Hepatocyte (in vitro differentiated cells): ENCODE data around the gene RPTOR. TPM values are rescaled to one million over a fixed set of nuclear protein-coding genes. Genes with fewer than 3 reads are reported as not detected.
A peak's percentile ranks its signal among the peaks of the same experiment; 100 is the strongest.

ENCODE experiments used
- DNase-seq: peaks from one replicate; pipeline ENCODE4 v3.0.0-alpha.2; 2016; ENCODE audit warnings: low spot score
- H2AFZ ChIP-seq: fragments of 200-600 bp; sonication (generic); 2 replicates; pipeline ENCODE4 v1.6.0; 2016; ENCODE audit warnings: antibody characterized with exemption, mild to moderate bottlenecking
- H3K27ac ChIP-seq: fragments of 200-600 bp; sonication (generic); 2 replicates; pipeline ENCODE4 v1.5.1; 2016; ENCODE audit warnings: mild to moderate bottlenecking
- H3K27me3 ChIP-seq: fragments of 200-600 bp; sonication (generic); 2 replicates; pipeline ENCODE4 v1.6.1; 2016
- H3K36me3 ChIP-seq: fragments of 200-600 bp; sonication (generic); replicated peaks from 2 replicates; pipeline ENCODE4 v1.5.1; 2016; ENCODE audit warnings: low read depth; ENCODE audit not compliant: insufficient read depth
- H3K4me1 ChIP-seq: fragments of 200-600 bp; sonication (generic); 2 replicates; pipeline ENCODE4 v1.5.1; 2016; ENCODE audit warnings: mild to moderate bottlenecking, moderate library complexity; ENCODE audit not compliant: insufficient read depth
- H3K4me2 ChIP-seq: fragments of 200-600 bp; sonication (generic); 2 replicates; pipeline ENCODE4 v1.6.0; 2016
- H3K4me3 ChIP-seq: fragments of 200-600 bp; sonication (generic); 2 replicates; pipeline ENCODE4 v1.5.1; 2016; ENCODE audit warnings: mild to moderate bottlenecking
- H3K79me2 ChIP-seq: fragments of 200-600 bp; sonication (generic); 2 replicates; pipeline ENCODE4 v1.6.0; 2017; ENCODE audit warnings: mild to moderate bottlenecking
- H3K9me2 ChIP-seq: fragments of 200-600 bp; sonication (generic); replicated peaks from 2 replicates; pipeline ENCODE4 v1.6.0; 2017; ENCODE audit warnings: mild to moderate bottlenecking; ENCODE audit not compliant: insufficient read depth
- H3K9me3 ChIP-seq: fragments of 200-600 bp; sonication (generic); 2 replicates; pipeline ENCODE4 v1.5.1; 2016; ENCODE audit warnings: low read depth, mild to moderate bottlenecking
- H4K20me1 ChIP-seq: fragments of 200-600 bp; sonication (generic); 2 replicates; pipeline ENCODE4 v1.6.0; 2016; ENCODE audit warnings: mild to moderate bottlenecking; ENCODE audit not compliant: insufficient read depth, poor library complexity, severe bottlenecking
- CTCF ChIP-seq: fragments of 200-600 bp; sonication (generic); IDR thresholded peaks from 2 replicates; pipeline ENCODE4 v1.5.1; 2016; ENCODE audit warnings: antibody characterized with exemption, mild to moderate bottlenecking; ENCODE audit not compliant: poor library complexity
- EZH2 ChIP-seq: fragments of 200-600 bp; sonication (generic); IDR thresholded peaks from 2 replicates; pipeline ENCODE4 v1.6.1; 2016; ENCODE audit warnings: antibody characterized with exemption, mild to moderate bottlenecking, borderline replicate concordance
- EZH2phosphoT487 ChIP-seq: fragments of 200-600 bp; sonication (generic); IDR thresholded peaks from one replicate; pipeline ENCODE4 v1.6.1; 2018; ENCODE audit warnings: antibody characterized with exemption, mild to moderate bottlenecking, low read depth, moderate library complexity; ENCODE audit not compliant: unreplicated experiment, severe bottlenecking
- WGBS: methylation state at CpG from one replicate; pipeline ENCODE4 v1.1.6; 2016; ENCODE audit warnings: low lambda C conversion rate; ENCODE audit errors: missing lambda C conversion rate; 5-methylcytosine and 5-hydroxymethylcytosine counted together
- polyA plus RNA-seq: library from polyadenylated mRNA; unstranded; fragments of >200 nt; fragmentation: Nextera tagmentation; extraction: Ambion mirVana; gene quantifications from 2 replicates; pipeline ENCODE4 v1.2.1, GENCODE V29; 2016
- total RNA-seq: library from RNA; depleted of rRNA; stranded (reverse); fragments of >200 nt; gene quantifications from 2 replicates; pipeline ENCODE4 v1.2.3, GENCODE V29; 2014

Gene RPTOR
- total and polyA plus RNA-seq, 2 experiments from 2014 or later: 14.1 to 20.6 TPM

GRCh38 chr17:80637048-80637781, 92.6 kb downstream of the RPTOR start:
- no peak for TF ChIP-seq CTCF
- TF ChIP-seq EZH2phosphoT487: no peak
- TF ChIP-seq EZH2: no peak
- H3K9me3 ChIP-seq: no peaks in the 10 kb centered on the region
- 71% methylated on average over 17 of the region's 17 CpGs for WGBS
- peak overlapping the region; percentile 19 for H3K4me2 ChIP-seq
- H4K20me1 ChIP-seq: no peaks in the 10 kb centered on the region
- H2AFZ ChIP-seq: no peak overlapping the region
- peaks cover 46% of the 10 kb centered on the region for H3K79me2 ChIP-seq
- no peaks in the 10 kb centered on the region for H3K4me1 ChIP-seq
- no peaks in the 10 kb centered on the region for H3K9me2 ChIP-seq
- DNase-seq: peak; percentile 26
- H3K36me3 ChIP-seq: no peaks in the 10 kb centered on the region
- H3K27me3 ChIP-seq: no peaks in the 10 kb centered on the region
- peak overlapping the region; percentile 26 for H3K27ac ChIP-seq
- H3K4me3 ChIP-seq: no peak overlapping the region

DNA sequence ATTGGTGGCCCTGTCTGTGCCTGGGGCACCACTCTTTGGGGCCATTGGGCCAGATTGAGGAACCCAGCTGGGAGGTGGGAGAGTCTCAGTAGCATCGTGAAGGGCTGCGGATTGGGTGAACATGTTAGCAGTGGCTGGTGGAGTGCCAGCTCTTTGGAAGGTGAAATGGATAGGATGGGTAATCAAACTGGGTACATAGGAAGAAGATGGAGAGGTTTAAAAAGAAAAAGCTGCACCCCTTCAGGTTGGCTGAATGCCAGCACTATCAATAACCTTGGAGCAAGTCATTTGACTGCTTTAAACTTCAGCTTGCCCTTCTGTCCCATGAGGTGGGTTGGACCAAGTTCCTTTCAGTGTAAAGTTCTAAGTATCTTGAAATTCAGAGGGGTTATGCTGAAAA, 95.0 kb downstream of the RPTOR start:
- Histone ChIP-seq H3K4me2 (no peak overlapping the region), H3K27me3 (no peaks in the 10 kb centered on the region), H4K20me1 (no peaks in the 10 kb centered on the region), H3K4me1 (no peaks in the 10 kb centered on the region), H3K36me3 (no peaks in the 10 kb centered on the region), H3K9me2 (no peaks in the 10 kb centered on the region), H3K79me2 (peaks cover 55% of the 10 kb centered on the region), H3K4me3 (no peak overlapping the region), H2AFZ (no peak overlapping the region), H3K9me3 (no peaks in the 10 kb centered on the region), H3K27ac (no peak overlapping the region)
- TF ChIP-seq CTCF (no peak), EZH2 (no peak), EZH2phosphoT487 (no peak)
- 98% methylated on average over 2 of the region's 2 CpGs for WGBS
- no peak for DNase-seq

- Histone ChIP-seq H4K20me1 (no peaks in the 10 kb centered on the region), H3K9me2 (no peaks in the 10 kb centered on the region), H3K9me3 (no peaks in the 10 kb centered on the region), H3K79me2 (peaks cover 53% of the 10 kb centered on the region), H3K27me3 (no peaks in the 10 kb centered on the region), H3K27ac (no peak overlapping the region), H3K4me3 (no peak overlapping the region), H2AFZ (no peak overlapping the region), H3K36me3 (no peaks in the 10 kb centered on the region), H3K4me2 (no peak overlapping the region), H3K4me1 (no peaks in the 10 kb centered on the region)
- no peak for DNase-seq
- no peak for TF ChIP-seq CTCF
- TF ChIP-seq EZH2: no peak
- TF ChIP-seq EZH2phosphoT487: no peak
- WGBS: 96% methylated on average over 19 of the region's 19 CpGs
These were observed 95.9 kb downstream of the RPTOR start for GRCh38 chr17:80640366-80641084.
